HepG2 (cell line): ENCODE measurements around the gene LTA. TPM values are rescaled to one million over a fixed set of nuclear protein-coding genes. Genes with fewer than 3 reads are reported as not detected.

Experiments
- HNF4A ChIP-seq: sonication (generic); formaldehyde crosslinking; IDR thresholded peaks from 2 replicates; pipeline ENCODE4 v1.4.0; 2020; ENCODE audit warnings: missing genetic modification reagents
- NR2F6 ChIP-seq, 2 experiments: IDR thresholded peaks; 2 replicates each; pipeline ENCODE4 v1.6.1; 2016; ENCODE audit warnings: antibody characterized with exemption in 1 of 2, mild to moderate bottlenecking in 1 of 2
- PHF5A ChIP-seq: IDR thresholded peaks from one replicate; pipeline ENCODE4 v1.6.1; 2018; ENCODE audit warnings: low read depth, missing genetic modification reagents; ENCODE audit not compliant: unreplicated experiment
- SALL1 ChIP-seq: sonication (generic); formaldehyde crosslinking; IDR thresholded peaks from 2 replicates; pipeline ENCODE4 v1.8.0; 2022; ENCODE audit warnings: mild to moderate bottlenecking, missing genetic modification reagents
- SP1 ChIP-seq, 2 experiments: fragments of 450-650 bp in 1 of 2; sonication (generic) in 1 of 2; formaldehyde crosslinking in 1 of 2; IDR thresholded peaks; 2 replicates each; pipeline versions ENCODE4 v1.4.0 to v1.6.1; 2016 to 2020; ENCODE audit warnings: missing genetic modification reagents in 1 of 2
- ZNF121 ChIP-seq: sonication (generic); formaldehyde crosslinking; IDR thresholded peaks from 2 replicates; pipeline ENCODE4 v1.5.0; 2020; ENCODE audit warnings: mild to moderate bottlenecking, missing genetic modification reagents
- ZNF335 ChIP-seq: sonication (generic); formaldehyde crosslinking; IDR thresholded peaks from 2 replicates; pipeline ENCODE4 v1.4.0; 2020; ENCODE audit warnings: missing genetic modification reagents
- ZNF598 ChIP-seq: sonication (generic); formaldehyde crosslinking; IDR thresholded peaks from 2 replicates; pipeline ENCODE4 v1.5.1; 2020; ENCODE audit warnings: mild to moderate bottlenecking, missing genetic modification reagents, borderline replicate concordance
- polyA plus RNA-seq, 8 experiments: library from polyadenylated mRNA; depleted of rRNA in 3 of 8; stranded (reverse) in 7 of 8; unstranded in 1 of 8; fragments of >200 nt; fragmentation: Illumina TruSeq in 4 of 8; extraction: Trizol in 4 of 8; gene quantifications; 2 replicates each; pipeline versions ENCODE4 v1.2.1 to v1.2.3, GENCODE V29; 2011 to 2016; ENCODE audit warnings: low read depth in 4 of 8, missing spikeins in 1 of 8, mixed read lengths in 1 of 8; ENCODE audit not compliant: insufficient read depth in 1 of 8
- total RNA-seq, 5 experiments: library from RNA; depleted of rRNA; stranded (reverse); fragments of >200 nt; fragmentation: Illumina TruSeq; extraction: Trizol; gene quantifications; 2 replicates each; pipeline ENCODE4 v1.2.3, GENCODE V29; 2016; ENCODE audit warnings: low read depth in 1 of 5
- TF ChIP-seq, protein P1 (sequence below): sonication (generic); formaldehyde crosslinking; IDR thresholded peaks from 2 replicates; pipeline ENCODE4 v1.5.1; 2020; ENCODE audit warnings: mild to moderate bottlenecking, missing genetic modification reagents, moderate library complexity
- TF ChIP-seq, protein P2 (sequence below): sonication (generic); formaldehyde crosslinking; conservative IDR thresholded peaks from 2 replicates; pipeline ENCODE4 v1.8.0; 2022; ENCODE audit warnings: mild to moderate bottlenecking, moderate library complexity, missing genetic modification reagents
- TF ChIP-seq, protein P3 (sequence below): sonication (generic); formaldehyde crosslinking; IDR thresholded peaks from 2 replicates; pipeline ENCODE4 v1.5.0; 2020; ENCODE audit warnings: mild to moderate bottlenecking, missing genetic modification reagents
- TF ChIP-seq, protein P4 (sequence below): IDR thresholded peaks from 2 replicates; pipeline ENCODE4 v1.4.0; 2020; ENCODE audit warnings: mild to moderate bottlenecking, missing genetic modification reagents
- TF ChIP-seq, protein P5 (sequence below): sonication (generic); formaldehyde crosslinking; IDR thresholded peaks from 2 replicates; pipeline ENCODE4 v1.5.0; 2020; ENCODE audit warnings: mild to moderate bottlenecking, missing genetic modification reagents, borderline replicate concordance

LTA gene
- total and polyA plus RNA-seq, 2 of the 13 experiments (the other 11 are each of a cell fraction or from before 2014, with no cell fraction given), result 0.09 TPM; not detected in 1

DNA sequence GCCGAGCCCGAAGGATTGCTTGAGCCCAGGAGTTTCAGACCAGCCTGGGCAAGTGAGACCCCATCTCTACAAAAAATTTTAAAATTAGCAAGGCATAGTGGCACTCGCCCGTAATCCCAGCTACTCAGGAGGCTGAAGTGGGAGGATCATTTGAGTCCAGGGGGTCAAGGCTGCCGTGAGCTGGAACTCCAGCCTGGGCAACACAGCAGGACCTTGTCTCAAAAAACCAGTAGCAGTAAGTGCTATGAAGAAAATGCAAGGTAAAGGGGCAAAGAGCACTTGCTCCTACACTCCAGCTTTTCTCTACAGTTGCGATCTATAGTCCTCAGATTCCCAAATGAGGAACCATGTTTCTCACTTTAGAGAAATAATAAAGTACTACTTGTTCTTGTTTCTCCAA lies 28.4 kb upstream of the LTA start (continued):
- TF ChIP-seq, protein P1, sequence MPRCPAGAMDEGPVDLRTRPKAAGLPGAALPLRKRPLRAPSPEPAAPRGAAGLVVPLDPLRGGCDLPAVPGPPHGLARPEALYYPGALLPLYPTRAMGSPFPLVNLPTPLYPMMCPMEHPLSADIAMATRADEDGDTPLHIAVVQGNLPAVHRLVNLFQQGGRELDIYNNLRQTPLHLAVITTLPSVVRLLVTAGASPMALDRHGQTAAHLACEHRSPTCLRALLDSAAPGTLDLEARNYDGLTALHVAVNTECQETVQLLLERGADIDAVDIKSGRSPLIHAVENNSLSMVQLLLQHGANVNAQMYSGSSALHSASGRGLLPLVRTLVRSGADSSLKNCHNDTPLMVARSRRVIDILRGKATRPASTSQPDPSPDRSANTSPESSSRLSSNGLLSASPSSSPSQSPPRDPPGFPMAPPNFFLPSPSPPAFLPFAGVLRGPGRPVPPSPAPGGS, result no peak
- TF ChIP-seq, protein P2, sequence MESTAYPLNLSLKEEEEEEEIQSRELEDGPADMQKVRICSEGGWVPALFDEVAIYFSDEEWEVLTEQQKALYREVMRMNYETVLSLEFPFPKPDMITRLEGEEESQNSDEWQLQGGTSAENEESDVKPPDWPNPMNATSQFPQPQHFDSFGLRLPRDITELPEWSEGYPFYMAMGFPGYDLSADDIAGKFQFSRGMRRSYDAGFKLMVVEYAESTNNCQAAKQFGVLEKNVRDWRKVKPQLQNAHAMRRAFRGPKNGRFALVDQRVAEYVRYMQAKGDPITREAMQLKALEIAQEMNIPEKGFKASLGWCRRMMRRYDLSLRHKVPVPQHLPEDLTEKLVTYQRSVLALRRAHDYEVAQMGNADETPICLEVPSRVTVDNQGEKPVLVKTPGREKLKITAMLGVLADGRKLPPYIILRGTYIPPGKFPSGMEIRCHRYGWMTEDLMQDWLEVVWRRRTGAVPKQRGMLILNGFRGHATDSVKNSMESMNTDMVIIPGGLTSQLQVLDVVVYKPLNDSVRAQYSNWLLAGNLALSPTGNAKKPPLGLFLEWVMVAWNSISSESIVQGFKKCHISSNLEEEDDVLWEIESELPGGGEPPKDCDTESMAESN (CRISPR knock-in tag), result 0 out of 2 replicates have a peak, but pooled peaks have one; percentile 15
- TF ChIP-seq, protein P3, sequence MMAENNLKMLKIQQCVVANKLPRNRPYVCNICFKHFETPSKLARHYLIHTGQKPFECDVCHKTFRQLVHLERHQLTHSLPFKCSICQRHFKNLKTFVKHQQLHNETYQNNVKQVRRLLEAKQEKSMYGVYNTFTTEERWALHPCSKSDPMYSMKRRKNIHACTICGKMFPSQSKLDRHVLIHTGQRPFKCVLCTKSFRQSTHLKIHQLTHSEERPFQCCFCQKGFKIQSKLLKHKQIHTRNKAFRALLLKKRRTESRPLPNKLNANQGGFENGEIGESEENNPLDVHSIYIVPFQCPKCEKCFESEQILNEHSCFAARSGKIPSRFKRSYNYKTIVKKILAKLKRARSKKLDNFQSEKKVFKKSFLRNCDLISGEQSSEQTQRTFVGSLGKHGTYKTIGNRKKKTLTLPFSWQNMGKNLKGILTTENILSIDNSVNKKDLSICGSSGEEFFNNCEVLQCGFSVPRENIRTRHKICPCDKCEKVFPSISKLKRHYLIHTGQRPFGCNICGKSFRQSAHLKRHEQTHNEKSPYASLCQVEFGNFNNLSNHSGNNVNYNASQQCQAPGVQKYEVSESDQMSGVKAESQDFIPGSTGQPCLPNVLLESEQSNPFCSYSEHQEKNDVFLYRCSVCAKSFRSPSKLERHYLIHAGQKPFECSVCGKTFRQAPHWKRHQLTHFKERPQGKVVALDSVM (CRISPR knock-in tag), result peak; percentile 95
- 0 out of 2 replicates have a peak, but pooled peaks have one; percentile 32 for TF ChIP-seq ZNF598 (CRISPR knock-in tag)
- peak; percentile 49 for TF ChIP-seq SALL1 (CRISPR knock-in tag)
- TF ChIP-seq, protein P4, sequence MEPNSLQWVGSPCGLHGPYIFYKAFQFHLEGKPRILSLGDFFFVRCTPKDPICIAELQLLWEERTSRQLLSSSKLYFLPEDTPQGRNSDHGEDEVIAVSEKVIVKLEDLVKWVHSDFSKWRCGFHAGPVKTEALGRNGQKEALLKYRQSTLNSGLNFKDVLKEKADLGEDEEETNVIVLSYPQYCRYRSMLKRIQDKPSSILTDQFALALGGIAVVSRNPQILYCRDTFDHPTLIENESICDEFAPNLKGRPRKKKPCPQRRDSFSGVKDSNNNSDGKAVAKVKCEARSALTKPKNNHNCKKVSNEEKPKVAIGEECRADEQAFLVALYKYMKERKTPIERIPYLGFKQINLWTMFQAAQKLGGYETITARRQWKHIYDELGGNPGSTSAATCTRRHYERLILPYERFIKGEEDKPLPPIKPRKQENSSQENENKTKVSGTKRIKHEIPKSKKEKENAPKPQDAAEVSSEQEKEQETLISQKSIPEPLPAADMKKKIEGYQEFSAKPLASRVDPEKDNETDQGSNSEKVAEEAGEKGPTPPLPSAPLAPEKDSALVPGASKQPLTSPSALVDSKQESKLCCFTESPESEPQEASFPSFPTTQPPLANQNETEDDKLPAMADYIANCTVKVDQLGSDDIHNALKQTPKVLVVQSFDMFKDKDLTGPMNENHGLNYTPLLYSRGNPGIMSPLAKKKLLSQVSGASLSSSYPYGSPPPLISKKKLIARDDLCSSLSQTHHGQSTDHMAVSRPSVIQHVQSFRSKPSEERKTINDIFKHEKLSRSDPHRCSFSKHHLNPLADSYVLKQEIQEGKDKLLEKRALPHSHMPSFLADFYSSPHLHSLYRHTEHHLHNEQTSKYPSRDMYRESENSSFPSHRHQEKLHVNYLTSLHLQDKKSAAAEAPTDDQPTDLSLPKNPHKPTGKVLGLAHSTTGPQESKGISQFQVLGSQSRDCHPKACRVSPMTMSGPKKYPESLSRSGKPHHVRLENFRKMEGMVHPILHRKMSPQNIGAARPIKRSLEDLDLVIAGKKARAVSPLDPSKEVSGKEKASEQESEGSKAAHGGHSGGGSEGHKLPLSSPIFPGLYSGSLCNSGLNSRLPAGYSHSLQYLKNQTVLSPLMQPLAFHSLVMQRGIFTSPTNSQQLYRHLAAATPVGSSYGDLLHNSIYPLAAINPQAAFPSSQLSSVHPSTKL, result peak; percentile 26; the same call in 1 of the 2 replicates
- no peak for TF ChIP-seq NR2F6 (IDR thresholded peaks at IDR 0.05)
- TF ChIP-seq NR2F6 (CRISPR knock-in tag; IDR thresholded peaks at IDR 0.05), result peak; percentile 30; the same call in 1 of the 2 replicates
- peak; percentile 69; the same call in 1 of the 2 replicates for TF ChIP-seq ZNF335 (CRISPR knock-in tag)
- TF ChIP-seq, protein P5, sequence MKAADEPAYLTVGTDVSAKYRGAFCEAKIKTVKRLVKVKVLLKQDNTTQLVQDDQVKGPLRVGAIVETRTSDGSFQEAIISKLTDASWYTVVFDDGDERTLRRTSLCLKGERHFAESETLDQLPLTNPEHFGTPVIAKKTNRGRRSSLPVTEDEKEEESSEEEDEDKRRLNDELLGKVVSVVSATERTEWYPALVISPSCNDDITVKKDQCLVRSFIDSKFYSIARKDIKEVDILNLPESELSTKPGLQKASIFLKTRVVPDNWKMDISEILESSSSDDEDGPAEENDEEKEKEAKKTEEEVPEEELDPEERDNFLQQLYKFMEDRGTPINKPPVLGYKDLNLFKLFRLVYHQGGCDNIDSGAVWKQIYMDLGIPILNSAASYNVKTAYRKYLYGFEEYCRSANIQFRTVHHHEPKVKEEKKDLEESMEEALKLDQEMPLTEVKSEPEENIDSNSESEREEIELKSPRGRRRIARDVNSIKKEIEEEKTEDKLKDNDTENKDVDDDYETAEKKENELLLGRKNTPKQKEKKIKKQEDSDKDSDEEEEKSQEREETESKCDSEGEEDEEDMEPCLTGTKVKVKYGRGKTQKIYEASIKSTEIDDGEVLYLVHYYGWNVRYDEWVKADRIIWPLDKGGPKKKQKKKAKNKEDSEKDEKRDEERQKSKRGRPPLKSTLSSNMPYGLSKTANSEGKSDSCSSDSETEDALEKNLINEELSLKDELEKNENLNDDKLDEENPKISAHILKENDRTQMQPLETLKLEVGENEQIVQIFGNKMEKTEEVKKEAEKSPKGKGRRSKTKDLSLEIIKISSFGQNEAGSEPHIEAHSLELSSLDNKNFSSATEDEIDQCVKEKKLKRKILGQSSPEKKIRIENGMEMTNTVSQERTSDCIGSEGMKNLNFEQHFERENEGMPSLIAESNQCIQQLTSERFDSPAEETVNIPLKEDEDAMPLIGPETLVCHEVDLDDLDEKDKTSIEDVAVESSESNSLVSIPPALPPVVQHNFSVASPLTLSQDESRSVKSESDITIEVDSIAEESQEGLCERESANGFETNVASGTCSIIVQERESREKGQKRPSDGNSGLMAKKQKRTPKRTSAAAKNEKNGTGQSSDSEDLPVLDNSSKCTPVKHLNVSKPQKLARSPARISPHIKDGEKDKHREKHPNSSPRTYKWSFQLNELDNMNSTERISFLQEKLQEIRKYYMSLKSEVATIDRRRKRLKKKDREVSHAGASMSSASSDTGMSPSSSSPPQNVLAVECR, result peak; percentile 20; the same call in 1 of the 2 replicates
- TF ChIP-seq HNF4A, result peak; percentile 74
- no peak for TF ChIP-seq SP1 (IDR thresholded peaks at IDR 0.05)
- TF ChIP-seq SP1 (CRISPR knock-in tag; IDR thresholded peaks at IDR 0.05), result no peak
- peak; percentile 45 for TF ChIP-seq PHF5A (CRISPR knock-in tag)
- TF ChIP-seq ZNF121 (CRISPR knock-in tag), result peak; percentile 97
